PC-9 (cell line): ENCODE measurements around the gene RPRD1A.

Source experiments
- EZH2 ChIP-seq: fragments of 200-600 bp; sonication (generic); IDR thresholded peaks from 2 replicates; pipeline ENCODE4 v1.8.0; 2017; ENCODE audit warnings: antibody characterized with exemption, low read depth
- TF ChIP-seq, protein P1 (sequence below): fragments of 200-600 bp; sonication (generic); conservative IDR thresholded peaks from 2 replicates; pipeline ENCODE4 v1.6.1; 2017; ENCODE audit warnings: mixed run types, antibody characterized with exemption, mild to moderate bottlenecking, moderate library complexity

- TF ChIP-seq, protein P1, sequence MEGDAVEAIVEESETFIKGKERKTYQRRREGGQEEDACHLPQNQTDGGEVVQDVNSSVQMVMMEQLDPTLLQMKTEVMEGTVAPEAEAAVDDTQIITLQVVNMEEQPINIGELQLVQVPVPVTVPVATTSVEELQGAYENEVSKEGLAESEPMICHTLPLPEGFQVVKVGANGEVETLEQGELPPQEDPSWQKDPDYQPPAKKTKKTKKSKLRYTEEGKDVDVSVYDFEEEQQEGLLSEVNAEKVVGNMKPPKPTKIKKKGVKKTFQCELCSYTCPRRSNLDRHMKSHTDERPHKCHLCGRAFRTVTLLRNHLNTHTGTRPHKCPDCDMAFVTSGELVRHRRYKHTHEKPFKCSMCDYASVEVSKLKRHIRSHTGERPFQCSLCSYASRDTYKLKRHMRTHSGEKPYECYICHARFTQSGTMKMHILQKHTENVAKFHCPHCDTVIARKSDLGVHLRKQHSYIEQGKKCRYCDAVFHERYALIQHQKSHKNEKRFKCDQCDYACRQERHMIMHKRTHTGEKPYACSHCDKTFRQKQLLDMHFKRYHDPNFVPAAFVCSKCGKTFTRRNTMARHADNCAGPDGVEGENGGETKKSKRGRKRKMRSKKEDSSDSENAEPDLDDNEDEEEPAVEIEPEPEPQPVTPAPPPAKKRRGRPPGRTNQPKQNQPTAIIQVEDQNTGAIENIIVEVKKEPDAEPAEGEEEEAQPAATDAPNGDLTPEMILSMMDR = no peak
- no peak for TF ChIP-seq EZH2
Measured at GRCh38 chr18:36101943-36102342, 34.6 kb upstream of the RPRD1A start.
